PFSK-1 (cell line): ENCODE data around the gene IL4.

ENCODE experiments used
- POLR2AphosphoS5 ChIP-seq: IDR thresholded peaks from 2 replicates; pipeline ENCODE4 v1.6.1; 2012; ENCODE audit warnings: low read depth, mild to moderate bottlenecking, control low read depth, low read length, moderate library complexity
- TAF1 ChIP-seq: IDR thresholded peaks from 2 replicates; pipeline ENCODE4 v1.6.1; 2012; ENCODE audit warnings: low read length, control low read depth, borderline replicate concordance; ENCODE audit not compliant: insufficient read depth
- TF ChIP-seq, protein P1 (sequence below), 2 experiments: IDR thresholded peaks; 2 replicates each; pipeline versions ENCODE4 v1.6.1 to v1.8.0; 2011 to 2012; ENCODE audit warnings: low read depth in 2 of 2, low read length in 2 of 2, control low read depth in 1 of 2, inconsistent platforms in 1 of 2, mild to moderate bottlenecking in 1 of 2, moderate library complexity in 1 of 2; ENCODE audit not compliant: insufficient read depth in 1 of 2

DNA sequence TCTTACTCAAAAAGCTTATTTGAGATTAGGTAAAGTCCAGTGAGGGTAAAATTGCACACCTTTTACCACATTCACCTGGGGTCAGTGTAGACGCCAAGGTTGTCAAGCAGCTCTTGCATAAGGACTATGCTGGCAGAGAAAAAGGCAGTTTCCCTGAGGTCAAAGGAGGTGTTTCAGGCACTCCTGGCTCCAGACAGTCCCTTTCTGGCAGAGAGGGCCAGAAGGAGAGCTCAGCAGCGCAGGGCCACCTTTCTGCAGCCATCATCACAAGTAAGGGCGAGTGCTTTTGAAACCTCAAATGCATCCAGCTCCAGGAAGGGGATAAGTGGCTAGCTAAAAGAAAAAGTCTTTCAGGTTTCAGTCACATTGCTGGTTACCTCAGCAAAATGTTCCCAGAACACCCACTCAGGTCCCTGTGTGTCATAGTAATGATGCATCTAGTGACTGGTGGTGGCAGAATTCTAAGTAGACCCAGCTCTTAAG, 32.5 kb upstream of the IL4 start:
- no peak for TF ChIP-seq POLR2AphosphoS5
- no peak for TF ChIP-seq TAF1
- TF ChIP-seq, protein P1, sequence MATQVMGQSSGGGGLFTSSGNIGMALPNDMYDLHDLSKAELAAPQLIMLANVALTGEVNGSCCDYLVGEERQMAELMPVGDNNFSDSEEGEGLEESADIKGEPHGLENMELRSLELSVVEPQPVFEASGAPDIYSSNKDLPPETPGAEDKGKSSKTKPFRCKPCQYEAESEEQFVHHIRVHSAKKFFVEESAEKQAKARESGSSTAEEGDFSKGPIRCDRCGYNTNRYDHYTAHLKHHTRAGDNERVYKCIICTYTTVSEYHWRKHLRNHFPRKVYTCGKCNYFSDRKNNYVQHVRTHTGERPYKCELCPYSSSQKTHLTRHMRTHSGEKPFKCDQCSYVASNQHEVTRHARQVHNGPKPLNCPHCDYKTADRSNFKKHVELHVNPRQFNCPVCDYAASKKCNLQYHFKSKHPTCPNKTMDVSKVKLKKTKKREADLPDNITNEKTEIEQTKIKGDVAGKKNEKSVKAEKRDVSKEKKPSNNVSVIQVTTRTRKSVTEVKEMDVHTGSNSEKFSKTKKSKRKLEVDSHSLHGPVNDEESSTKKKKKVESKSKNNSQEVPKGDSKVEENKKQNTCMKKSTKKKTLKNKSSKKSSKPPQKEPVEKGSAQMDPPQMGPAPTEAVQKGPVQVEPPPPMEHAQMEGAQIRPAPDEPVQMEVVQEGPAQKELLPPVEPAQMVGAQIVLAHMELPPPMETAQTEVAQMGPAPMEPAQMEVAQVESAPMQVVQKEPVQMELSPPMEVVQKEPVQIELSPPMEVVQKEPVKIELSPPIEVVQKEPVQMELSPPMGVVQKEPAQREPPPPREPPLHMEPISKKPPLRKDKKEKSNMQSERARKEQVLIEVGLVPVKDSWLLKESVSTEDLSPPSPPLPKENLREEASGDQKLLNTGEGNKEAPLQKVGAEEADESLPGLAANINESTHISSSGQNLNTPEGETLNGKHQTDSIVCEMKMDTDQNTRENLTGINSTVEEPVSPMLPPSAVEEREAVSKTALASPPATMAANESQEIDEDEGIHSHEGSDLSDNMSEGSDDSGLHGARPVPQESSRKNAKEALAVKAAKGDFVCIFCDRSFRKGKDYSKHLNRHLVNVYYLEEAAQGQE (IDR thresholded peaks at IDR 0.05; ENCODE audit: insufficient read depth in 1 of 2, low read depth in 2 of 2, low read length in 2 of 2) = no peak
